GM21515 (cell line): ENCODE results near the gene DISP2.

Experiments used
- ATAC-seq: cut with Tn5 transposase; IDR thresholded peaks from one replicate; pipeline ENCODE4 v1.9.1; 2021; ENCODE audit not compliant: unreplicated experiment

The DISP2 gene

DNA sequence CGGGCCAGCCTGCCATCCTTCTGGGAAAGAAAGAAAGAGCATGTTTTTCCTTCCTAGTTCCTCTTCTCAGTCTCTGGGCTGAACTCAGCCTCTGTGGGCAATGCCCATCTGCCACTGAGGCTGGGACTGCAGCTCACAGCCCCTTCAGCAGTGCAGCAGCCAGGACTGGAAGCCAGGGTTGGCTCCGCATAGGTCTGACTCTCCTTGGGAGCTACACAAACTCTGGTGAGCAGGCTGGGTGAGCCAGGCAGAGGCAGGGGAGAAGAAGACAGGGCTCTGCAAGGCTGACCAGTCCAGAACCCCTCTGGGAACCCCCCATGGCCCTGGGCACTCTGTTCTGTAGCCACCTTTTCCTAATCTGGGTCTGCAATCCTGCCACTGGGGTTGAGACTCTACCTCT, 3.6 kb downstream of the DISP2 start:
- no peak for ATAC-seq

GRCh38 chr15:40363611-40364010, 5.6 kb downstream of the DISP2 start:
- no peak for ATAC-seq

GRCh38 chr15:40364251-40364650, 6.2 kb downstream of the DISP2 start:
- ATAC-seq, result no peak

GRCh38 chr15:40365016-40365415, 7.0 kb downstream of the DISP2 start:
- ATAC-seq, result no peak

GRCh38 chr15:40365624-40366456, 7.8 kb downstream of the DISP2 start:
- ATAC-seq, result no peak

GRCh38 chr15:40366457-40367370, 8.7 kb downstream of the DISP2 start:
- ATAC-seq, result no peak

DNA sequence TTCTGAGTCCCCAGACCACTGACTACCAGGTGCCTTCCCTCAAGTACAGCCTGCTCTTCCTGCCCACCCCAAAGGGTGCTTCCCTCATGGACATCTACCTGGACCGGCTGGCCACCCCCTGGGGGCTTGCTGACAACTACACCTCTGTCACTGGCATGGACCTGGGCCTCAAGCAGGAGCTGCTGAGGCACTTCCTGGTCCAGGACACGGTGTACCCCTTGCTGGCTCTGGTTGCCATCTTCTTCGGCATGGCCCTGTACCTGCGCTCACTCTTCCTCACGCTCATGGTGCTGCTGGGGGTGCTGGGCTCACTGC, 9.3 kb downstream of the DISP2 start:
- no peak for ATAC-seq

GRCh38 chr15:40367686-40368611, 9.9 kb downstream of the DISP2 start:
- peak; percentile 77 for ATAC-seq

DNA sequence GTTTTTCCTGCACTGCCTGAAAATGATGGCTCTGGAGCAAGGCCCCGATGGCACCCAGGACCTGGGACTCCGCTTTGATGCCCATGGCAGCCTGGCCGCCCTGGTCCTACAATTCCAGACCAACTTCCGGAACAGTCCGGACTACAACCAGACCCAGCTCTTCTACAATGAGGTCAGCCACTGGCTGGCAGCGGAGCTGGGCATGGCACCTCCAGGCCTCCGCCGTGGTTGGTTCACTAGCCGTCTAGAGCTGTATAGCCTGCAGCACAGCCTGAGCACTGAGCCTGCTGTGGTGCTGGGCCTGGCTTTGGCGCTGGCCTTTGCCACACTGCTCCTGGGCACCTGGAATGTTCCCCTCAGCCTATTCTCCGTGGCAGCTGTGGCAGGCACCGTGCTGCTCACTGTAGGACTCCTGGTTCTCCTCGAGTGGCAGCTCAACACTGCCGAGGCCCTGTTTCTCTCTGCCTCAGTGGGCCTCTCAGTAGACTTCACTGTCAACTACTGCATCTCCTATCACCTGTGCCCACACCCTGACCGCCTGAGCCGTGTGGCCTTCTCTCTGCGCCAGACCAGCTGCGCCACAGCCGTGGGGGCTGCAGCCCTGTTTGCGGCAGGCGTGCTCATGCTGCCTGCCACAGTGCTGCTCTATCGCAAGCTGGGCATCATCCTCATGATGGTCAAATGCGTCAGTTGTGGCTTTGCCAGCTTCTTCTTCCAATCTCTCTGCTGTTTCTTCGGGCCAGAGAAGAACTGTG, 10.9 kb downstream of the DISP2 start:
- no peak for ATAC-seq

GRCh38 chr15:40369474-40369869, 11.5 kb downstream of the DISP2 start:
- ATAC-seq, result no peak

DNA sequence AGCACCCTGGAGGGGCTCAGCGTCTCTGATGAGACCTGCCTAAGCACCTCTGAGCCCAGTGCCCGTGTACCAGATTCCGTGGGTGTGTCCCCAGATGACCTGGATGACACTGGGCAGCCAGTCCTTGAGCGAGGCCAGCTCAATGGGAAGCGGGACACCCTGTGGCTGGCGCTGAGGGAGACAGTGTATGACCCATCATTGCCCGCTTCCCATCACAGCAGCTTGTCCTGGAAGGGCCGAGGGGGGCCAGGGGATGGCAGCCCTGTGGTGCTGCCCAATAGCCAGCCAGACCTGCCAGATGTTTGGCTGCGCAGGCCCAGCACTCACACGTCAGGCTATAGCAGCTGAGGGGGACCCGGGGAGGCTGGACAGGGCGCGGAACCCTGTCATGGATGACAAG, 12.0 kb downstream of the DISP2 start:
- ATAC-seq, result no peak

DNA sequence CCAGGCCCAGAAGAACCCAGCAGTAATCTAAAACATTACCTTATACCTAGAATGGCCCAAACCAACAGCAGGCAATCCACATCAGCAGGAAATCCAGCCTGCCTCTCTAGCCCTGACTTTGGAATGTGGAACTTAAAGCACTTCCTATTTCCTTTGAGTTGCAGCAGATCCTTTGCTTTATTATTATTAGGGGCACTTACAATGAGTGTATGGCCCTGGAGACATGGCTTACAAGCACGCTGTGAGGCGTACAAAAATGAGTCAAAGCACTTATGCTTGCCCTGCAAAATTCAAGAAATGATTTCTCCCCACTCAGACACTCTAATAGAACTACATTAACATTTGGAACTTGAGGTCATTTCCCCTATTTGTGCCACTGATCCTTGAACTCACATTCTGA, 15.0 kb downstream of the DISP2 start:
- ATAC-seq, result no peak

- no peak for ATAC-seq
Measured at GRCh38 chr15:40377606-40378005, 19.6 kb downstream of the DISP2 start.

GRCh38 chr15:40379374-40379773, 21.4 kb downstream of the DISP2 start:
- no peak for ATAC-seq

- ATAC-seq, result no peak
Measured at GRCh38 chr15:40379853-40380252, 21.8 kb downstream of the DISP2 start.

DNA sequence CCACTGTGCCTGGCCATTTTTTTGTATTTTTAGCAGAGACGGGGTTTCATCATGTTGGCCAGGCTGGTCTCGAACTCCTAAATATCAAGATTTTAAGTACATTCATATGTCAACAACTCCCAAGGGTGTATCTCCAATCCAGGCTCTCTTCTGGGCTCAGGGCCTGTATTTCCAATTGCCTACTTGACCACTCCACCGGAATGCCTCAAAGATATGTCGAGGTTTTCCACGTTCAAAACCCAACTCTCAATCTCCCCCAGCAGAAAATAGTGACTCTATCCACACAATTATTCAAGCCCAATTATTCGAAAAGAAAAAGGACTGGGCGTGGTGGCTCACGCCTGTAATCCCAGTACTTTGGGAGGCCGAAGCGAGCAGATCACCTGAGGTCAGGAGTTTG, 22.6 kb downstream of the DISP2 start:
- ATAC-seq, result no peak

DNA sequence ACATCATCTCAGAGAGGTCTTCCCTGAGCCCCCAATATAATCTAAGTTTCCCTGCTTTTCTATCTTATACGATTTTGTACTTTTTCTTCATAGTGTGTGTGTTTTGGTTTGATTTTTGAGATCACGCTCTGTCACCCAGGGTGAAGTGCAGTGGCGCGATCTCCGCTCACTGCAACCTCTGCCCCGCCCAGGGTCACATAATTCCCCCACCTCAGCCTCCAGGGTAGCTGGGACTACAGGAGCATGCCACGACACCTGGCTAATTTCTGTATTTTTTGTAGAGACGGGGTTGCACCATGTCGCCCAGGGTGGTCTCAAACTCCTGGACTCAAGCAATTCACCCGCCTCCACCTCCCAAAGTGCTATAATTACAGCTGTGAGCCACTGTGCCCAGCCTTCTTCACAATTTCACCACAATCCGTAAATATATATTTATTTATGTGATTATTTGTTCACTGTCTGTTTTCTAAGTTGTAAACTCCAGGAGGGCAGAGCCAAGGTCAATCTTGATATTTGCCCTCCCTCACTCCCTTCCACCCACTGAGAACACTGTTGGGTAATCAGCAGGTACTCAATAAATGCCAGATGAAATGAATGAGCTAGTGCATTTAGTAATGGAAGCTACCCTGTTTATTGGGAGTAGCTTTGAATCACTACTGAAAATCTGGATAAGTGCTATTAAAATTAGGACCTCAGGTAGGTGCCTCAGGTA, 24.0 kb downstream of the DISP2 start:
- ATAC-seq, result no peak

GRCh38 chr15:40382580-40383456, 24.8 kb downstream of the DISP2 start, which contains the start of gene KNSTRN:
Gene KNSTRN (plus strand): TSS chr15:40382721. CDS start chr15:40382836, 115 bp downstream.
- peak; percentile 84 for ATAC-seq

- ATAC-seq, result no peak
Measured at GRCh38 chr15:40386480-40386879, 28.5 kb downstream of the DISP2 start.
